HG03378 (cell line): ENCODE measurements around the gene KCNF1.

Experiments
- ATAC-seq: cut with Tn5 transposase; IDR thresholded peaks from one replicate; pipeline ENCODE4 v1.9.1; 2021; ENCODE audit warnings: mild to moderate bottlenecking, moderate library complexity; ENCODE audit not compliant: unreplicated experiment

The KCNF1 gene, protein sequence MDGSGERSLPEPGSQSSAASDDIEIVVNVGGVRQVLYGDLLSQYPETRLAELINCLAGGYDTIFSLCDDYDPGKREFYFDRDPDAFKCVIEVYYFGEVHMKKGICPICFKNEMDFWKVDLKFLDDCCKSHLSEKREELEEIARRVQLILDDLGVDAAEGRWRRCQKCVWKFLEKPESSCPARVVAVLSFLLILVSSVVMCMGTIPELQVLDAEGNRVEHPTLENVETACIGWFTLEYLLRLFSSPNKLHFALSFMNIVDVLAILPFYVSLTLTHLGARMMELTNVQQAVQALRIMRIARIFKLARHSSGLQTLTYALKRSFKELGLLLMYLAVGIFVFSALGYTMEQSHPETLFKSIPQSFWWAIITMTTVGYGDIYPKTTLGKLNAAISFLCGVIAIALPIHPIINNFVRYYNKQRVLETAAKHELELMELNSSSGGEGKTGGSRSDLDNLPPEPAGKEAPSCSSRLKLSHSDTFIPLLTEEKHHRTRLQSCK

GRCh38 chr2:10911291-10912075, at the start of gene KCNF1:
Gene KCNF1 (plus strand): TSS chr2:10911934. CDS start chr2:10912427, 493 bp downstream.
- no peak for ATAC-seq

DNA sequence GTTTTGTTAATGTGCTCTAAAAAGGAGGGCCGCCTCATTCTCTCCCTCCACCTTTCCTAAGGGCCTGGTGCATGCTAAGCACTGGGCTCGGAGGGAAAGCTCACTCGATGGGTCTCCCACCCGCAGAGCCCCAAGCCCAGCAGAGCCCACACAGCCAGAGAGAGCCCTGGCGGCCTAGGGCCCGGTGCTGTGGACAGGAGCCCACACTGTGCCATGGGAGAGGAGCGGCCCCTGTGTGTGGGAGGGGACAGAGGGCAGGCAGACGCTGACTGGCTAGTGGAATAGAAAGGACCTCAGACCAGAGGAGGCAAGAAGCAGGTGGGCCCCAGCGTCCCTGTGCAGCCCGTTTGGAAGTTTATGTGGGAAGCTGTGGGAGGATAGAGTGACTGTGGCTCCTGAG, 49.4 kb upstream of the KCNF1 start:
- ATAC-seq: no peak

DNA sequence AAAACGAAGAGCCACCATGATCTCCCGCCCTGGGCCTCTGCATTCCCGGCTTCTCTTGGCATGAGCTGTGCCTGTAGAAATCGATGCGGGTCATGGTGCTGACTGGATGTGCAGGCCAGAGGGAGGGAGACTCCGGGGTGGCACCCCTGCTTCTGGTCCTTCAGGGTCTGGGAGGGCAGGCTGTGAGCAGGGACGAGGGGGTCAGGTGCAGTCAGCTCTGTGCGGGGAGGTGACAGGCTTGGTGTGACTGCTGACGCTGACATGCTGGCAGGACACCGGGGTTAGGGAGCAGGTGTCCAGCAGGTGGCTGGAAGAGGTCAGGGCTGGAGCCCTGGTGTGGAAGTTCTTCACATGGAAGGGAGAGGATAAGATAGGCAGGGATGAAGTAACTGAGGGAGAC, 48.7 kb upstream of the KCNF1 start:
- ATAC-seq: no peak

- ATAC-seq: peak; percentile 64
These were observed 47.9 kb upstream of the KCNF1 start for GRCh38 chr2:10863837-10864236.

- ATAC-seq: no peak
These were observed 47.5 kb upstream of the KCNF1 start for GRCh38 chr2:10864251-10864650.

DNA sequence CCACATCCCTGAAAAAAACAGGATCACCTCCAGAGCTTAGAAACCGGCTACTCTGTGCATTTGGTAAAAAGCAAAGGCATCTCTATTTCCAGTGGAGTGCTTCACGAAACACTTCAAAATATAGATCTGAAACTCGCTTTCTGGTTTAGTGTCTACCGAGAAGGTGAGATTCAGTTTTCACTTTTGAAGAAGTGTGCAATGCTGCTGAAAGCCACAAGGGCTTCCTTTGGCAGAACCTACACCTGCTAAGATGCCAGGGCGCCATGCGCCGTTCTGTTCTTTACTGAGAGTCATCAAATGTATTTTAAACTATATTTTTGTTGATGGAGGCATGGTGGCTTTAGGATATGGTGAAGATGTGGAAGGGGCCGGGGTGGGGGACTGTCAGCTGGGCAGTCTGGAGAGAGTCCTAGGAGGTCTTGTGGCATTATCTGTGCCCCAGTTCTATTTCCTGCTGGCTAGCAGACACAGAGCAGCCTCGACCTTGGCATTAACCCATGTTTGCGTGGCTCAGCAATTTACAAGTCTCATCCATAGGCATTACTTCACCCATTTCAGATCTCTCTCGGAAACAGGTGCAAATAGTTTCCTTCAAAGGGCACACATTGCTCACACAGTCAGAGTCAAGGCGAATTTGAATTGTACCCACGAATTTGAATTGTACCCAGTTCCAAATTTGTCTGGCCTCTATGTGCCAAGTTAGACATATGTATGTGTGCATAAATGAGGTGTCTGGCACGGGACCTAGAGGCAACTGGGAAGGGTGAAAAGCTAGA, 46.7 kb upstream of the KCNF1 start:
- ATAC-seq: peak; percentile 93

GRCh38 chr2:10865841-10866240, 45.9 kb upstream of the KCNF1 start:
- ATAC-seq: no peak

DNA sequence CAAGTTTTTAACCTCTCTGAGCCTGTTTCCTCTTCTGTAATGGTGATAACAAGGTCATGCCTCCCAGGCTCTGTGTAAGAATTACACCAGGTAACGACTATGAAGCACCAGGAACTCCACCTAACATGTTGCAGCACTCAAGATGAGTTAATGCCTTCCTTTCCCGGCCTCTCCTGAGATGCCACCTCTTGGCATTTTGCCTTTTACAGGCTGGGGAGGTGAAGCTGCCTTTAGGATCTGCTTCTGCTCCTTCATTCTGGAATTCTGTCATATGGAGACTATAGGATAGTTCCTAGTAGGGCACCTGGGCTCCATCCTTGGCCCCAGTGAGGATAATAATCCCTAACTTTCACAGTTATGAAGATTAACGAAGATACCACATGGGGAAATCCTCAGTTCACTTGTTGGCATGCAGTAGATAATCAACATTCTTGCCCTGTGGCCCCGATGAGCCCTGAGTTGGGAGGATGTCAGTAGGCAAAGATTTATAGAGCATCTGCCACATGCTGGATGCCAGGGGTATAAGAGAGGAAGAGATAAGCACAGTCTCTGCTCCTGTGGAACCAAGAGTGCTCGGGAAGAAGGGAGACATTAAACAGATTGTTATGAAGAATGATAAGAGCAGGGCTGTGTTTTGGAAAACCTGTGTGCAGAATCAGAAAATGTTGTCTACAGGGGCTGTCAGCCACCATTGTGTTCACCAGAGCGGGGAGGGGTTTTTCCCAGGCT, 43.9 kb upstream of the KCNF1 start:
- no peak for ATAC-seq

- ATAC-seq: no peak
These were observed 43.0 kb upstream of the KCNF1 start for GRCh38 chr2:10868465-10869314.

DNA sequence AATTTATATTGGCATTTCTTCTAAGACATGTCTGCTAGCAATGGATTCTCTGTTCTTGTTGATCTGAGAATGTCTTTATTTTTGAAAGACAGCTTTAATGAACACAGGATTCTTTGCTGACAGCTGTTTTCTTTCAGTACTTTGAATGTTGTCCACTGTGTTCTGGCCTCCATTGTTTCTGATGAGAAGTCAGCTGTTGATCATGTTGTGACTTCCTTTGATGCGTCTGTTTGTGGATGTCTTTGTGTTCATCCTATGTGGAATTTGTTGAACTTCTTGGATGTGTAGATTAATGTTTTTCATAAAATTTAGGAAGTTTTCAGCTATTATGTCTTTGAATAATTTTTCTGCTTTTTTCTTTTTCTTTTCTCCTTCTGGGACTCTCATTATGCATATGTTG, 39.8 kb upstream of the KCNF1 start:
- no peak for ATAC-seq

DNA sequence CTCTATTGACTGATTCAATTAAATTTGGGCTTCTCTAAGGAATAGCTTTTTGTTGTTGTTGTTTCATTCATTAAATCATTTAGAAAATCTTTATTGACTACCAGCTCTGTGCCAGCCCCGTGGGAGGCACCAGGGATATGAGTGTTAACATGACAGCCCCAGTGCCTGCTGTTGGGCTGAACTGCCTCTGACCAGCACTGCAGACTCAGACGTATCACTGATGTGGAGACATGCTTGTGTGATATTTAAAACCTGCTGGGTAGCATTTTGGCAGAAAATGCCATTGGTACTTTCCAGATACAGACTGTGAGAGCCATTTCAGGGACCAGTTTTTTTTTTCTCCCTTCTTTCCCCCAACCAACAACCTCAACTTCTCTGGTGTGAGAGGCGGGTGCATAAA, 38.6 kb upstream of the KCNF1 start:
- no peak for ATAC-seq

DNA sequence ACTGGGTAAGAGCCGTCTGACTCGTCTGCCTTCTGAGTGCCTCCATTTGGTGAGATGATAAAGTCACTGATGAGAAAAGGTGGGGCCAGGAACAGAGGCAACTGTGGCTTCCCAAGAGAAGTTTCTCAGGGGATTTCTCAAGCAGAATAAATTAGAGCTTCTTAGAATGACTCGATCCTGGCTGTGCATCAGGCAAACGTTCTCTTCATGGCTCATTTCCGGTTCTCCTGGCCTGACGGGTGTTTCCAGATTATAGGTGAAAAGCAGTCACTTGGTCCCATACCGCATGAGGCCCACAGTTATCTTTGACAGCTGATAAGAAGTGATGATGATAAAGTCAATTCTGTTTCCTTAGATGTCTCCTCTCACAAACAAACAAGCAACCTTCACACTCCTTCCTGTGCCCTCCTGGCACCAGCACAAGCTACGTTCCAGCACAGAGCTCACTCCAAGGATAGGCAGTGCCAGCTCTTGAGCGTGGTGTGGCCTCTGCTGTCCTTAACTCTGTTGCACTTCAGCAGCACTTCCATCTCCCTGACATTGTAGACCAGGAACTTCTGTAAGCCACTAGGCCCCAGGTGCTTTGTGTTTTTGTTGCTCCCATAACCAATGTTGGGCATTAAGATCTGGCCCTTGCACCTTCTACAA, 37.8 kb upstream of the KCNF1 start:
- peak; percentile 49 for ATAC-seq

DNA sequence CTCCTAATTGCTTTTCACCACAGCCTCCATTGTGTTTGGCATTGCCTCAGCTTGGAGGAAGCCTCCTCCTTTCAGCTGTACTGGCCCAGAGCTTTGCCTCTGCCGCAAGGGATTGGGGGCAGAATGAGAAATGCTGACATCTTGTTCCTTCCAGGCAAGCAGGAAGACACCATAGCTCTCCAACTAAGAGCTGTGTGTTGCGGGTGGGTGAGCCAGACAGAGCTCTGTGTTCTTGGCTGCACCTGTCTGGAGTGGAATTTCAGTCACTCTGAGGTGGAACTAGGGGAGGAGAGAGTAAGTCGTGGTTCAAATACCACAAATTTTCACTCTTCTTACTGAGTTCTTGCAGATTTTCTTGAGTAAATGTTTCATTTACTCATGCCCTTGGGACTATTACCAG, 36.6 kb upstream of the KCNF1 start:
- ATAC-seq: no peak

GRCh38 chr2:10876394-10876793, 35.3 kb upstream of the KCNF1 start:
- no peak for ATAC-seq

DNA sequence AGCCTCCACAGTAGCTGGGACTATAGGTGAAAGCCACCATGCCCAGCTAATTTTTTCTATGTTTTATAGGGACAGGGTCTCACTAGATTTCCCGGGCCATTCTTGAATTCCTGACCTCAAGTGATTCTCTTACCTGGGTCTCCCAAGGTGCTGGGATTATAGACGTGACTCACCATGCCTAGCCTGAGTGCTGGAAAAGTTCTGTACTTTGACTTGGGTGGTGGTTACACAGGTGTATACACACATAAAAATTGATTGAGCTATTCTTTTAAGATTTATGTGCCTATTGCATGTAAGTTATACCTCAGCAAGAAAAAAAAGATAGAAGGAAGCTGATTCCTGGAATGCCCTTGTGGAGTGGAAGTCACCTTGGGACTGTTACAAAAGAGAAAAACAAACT, 34.8 kb upstream of the KCNF1 start:
- no peak for ATAC-seq

GRCh38 chr2:10877651-10878111, 34.1 kb upstream of the KCNF1 start:
- no peak for ATAC-seq

GRCh38 chr2:10878268-10878915, 33.3 kb upstream of the KCNF1 start:
- no peak for ATAC-seq

- ATAC-seq: no peak
These were observed 32.6 kb upstream of the KCNF1 start for GRCh38 chr2:10879159-10879558.
